22Rv1 (cell line): ENCODE measurements around the gene CCDC86.

Source experiments
- H3K27ac ChIP-seq: fragments of 450-650 bp; 2 replicates; pipeline ENCODE4 v1.5.1; 2017
- CTCF ChIP-seq: fragments of 450-650 bp; IDR thresholded peaks from 2 replicates; pipeline ENCODE4 v1.5.1; 2017; ENCODE audit warnings: mild to moderate bottlenecking
- ZFX ChIP-seq: fragments of 450-650 bp; IDR thresholded peaks from 2 replicates; pipeline ENCODE4 v1.6.1; 2017; ENCODE audit warnings: antibody characterized with exemption, borderline replicate concordance

CCDC86 gene

GRCh38 chr11:60841797-60842667, at the start of gene CCDC86:
CCDC86 (plus strand) TSS chr11:60842113; CDS start chr11:60842125, 12 bp downstream.
- TF ChIP-seq CTCF (no peak), ZFX (no peak)
- peak within 1 kb of the TSS; percentile 50 for H3K27ac ChIP-seq

- TF ChIP-seq CTCF (no peak), ZFX (no peak)
- no peak overlapping the region for H3K27ac ChIP-seq
Observed at GRCh38 chr11:60792521-60792920, 49.4 kb upstream of the CCDC86 start.

GRCh38 chr11:60795291-60795690, 46.6 kb upstream of the CCDC86 start:
- no peak overlapping the region for H3K27ac ChIP-seq
- TF ChIP-seq CTCF (no peak), ZFX (no peak)

GRCh38 chr11:60797846-60798630, 43.9 kb upstream of the CCDC86 start:
- no peak overlapping the region for H3K27ac ChIP-seq
- TF ChIP-seq ZFX, result no peak

- TF ChIP-seq ZFX, result no peak
- TF ChIP-seq CTCF, result no peak
- no peak overlapping the region for H3K27ac ChIP-seq
Observed at GRCh38 chr11:60798631-60799030, 43.3 kb upstream of the CCDC86 start.

- no peak overlapping the region for H3K27ac ChIP-seq
- TF ChIP-seq ZFX, result no peak
- TF ChIP-seq CTCF, result no peak
Observed at GRCh38 chr11:60801194-60801593, 40.7 kb upstream of the CCDC86 start.

GRCh38 chr11:60803273-60803936, 38.5 kb upstream of the CCDC86 start:
- TF ChIP-seq CTCF, result no peak
- no peak for TF ChIP-seq ZFX
- H3K27ac ChIP-seq, result no peak overlapping the region
